Left lung (tissue), 10 donors: ENCODE data around the gene MUS81. TPM values are rescaled to one million over a fixed set of nuclear protein-coding genes. Genes with fewer than 3 reads are reported as not detected.

Experiments used
- ATAC-seq: fragments of 200-7000 bp; cut with Tn5 transposase; one replicate; pipeline ENCODE4 v1.9.1; 2020; ENCODE audit warnings: moderate library complexity
- DNase-seq, 4 donors: peaks; one replicate each; pipeline ENCODE4 v3.0.0-alpha.2; 2013 to 2020
- H3K27ac ChIP-seq, 2 donors: fragments of 200-600 bp; sonication (generic) in 1 of 2; one replicate each; pipeline versions ENCODE4 v1.5.0 to v1.8.0; 2020 to 2021
- H3K27me3 ChIP-seq, 2 donors: fragments of 200-600 bp; sonication (generic) in 1 of 2; one replicate each; pipeline versions ENCODE4 v1.5.0 to v1.8.0; 2020 to 2021
- H3K36me3 ChIP-seq, 2 donors: fragments of 200-600 bp; sonication (generic) in 1 of 2; one replicate each; pipeline versions ENCODE4 v1.5.0 to v1.8.0; 2020 to 2021
- H3K4me1 ChIP-seq, 2 donors: fragments of 200-600 bp; one replicate each; pipeline ENCODE4 v1.8.0; 2021
- H3K4me3 ChIP-seq, 2 donors: fragments of 200-600 bp; sonication (generic) in 1 of 2; one replicate each; pipeline versions ENCODE4 v1.5.0 to v1.8.0; 2020 to 2021; ENCODE audit warnings: mild to moderate bottlenecking in 1 of 2
- H3K9me3 ChIP-seq, 2 donors: fragments of 200-600 bp; sonication (generic) in 1 of 2; one replicate each; pipeline versions ENCODE4 v1.5.0 to v1.8.0; 2020 to 2021
- CTCF ChIP-seq, 2 donors: fragments of 200-600 bp; sonication (generic) in 1 of 2; IDR thresholded peaks; one replicate each; pipeline versions ENCODE4 v1.5.0 to v1.8.0; 2021; ENCODE audit warnings: antibody characterized with exemption in 2 of 2
- intact Hi-C, 2 donors: fragments of 100-400 bp; cut with DNase I; formaldehyde crosslinking; loops; one replicate each; pipeline versions ENCODE4 v1.11.2 to v1.14.2; 2022
- polyA plus RNA-seq, 6 donors: library from polyadenylated mRNA; unstranded; fragments of 120-200 nt; gene quantifications; one replicate each; pipeline ENCODE4 v1.2.1, GENCODE V29; 2013; ENCODE audit not compliant: insufficient read length in 6 of 6
- total RNA-seq, 2 donors: library from RNA; stranded (reverse); fragmentation: NEBNext Ultra II Directional; extraction: Animal tissue kit (Norgen Biotek cat#: 25700); gene quantifications; one replicate each; pipeline ENCODE4 v1.2.1, GENCODE V29; 2021
- donor health status: DM: no; HTN: yes; CAD: no.
- donor health status: DM: no; HTN: no; CAD: no.

Gene MUS81
- total and polyA plus RNA-seq, 8 donors: 43.4 to 55.0 (median 50.9) TPM

- DNase-seq (peak in 1 of 4 donors; percentile 57), ATAC-seq (no peak)
- peaks cover 0 to 49% of the 10 kb centered on the region in 2 donors for H3K36me3 ChIP-seq
- H3K9me3 ChIP-seq: no peaks in the 10 kb centered on the region
- no peak overlapping the region for H3K4me3 ChIP-seq
- no peaks in the 10 kb centered on the region for H3K27me3 ChIP-seq
- intact Hi-C loops: loop anchor here in 1 of 2 donors (10.0 kb wide), 1 partner anchor 101 kb away; no protein-coding TSS in a partner anchor
- TF ChIP-seq CTCF (IDR thresholded peaks at IDR 0.05): no peak
- no peak overlapping the region for H3K27ac ChIP-seq
- H3K4me1 ChIP-seq: peaks cover 5 to 45% of the 10 kb centered on the region in 2 donors
Observed at GRCh38 chr11:65883786-65884715, 23.8 kb downstream of the MUS81 start.

GRCh38 chr11:65884716-65885092, 24.5 kb downstream of the MUS81 start:
- H3K36me3 ChIP-seq: peaks cover 0 to 49% of the 10 kb centered on the region in 2 donors
- TF ChIP-seq CTCF (IDR thresholded peaks at IDR 0.05): peak; percentile 98 to 99
- H3K27me3 ChIP-seq: no peaks in the 10 kb centered on the region
- intact Hi-C loops: loop anchor here in 1 of 2 donors (10.0 kb wide), 1 partner anchor 100 kb away; no protein-coding TSS in a partner anchor
- H3K27ac ChIP-seq: no peak overlapping the region
- no peak overlapping the region for H3K4me3 ChIP-seq
- peak in 3 of 4 donors; percentile 75 to 95 (median 82) for DNase-seq
- ATAC-seq: peak; percentile 45
- H3K9me3 ChIP-seq: no peaks in the 10 kb centered on the region
- H3K4me1 ChIP-seq: peaks cover 9 to 48% of the 10 kb centered on the region in 2 donors

- intact Hi-C loops: loop anchor here in 1 of 2 donors (10.0 kb wide), 1 partner anchor 100 kb away; no protein-coding TSS in a partner anchor
Observed at GRCh38 chr11:65885231-65885630, 25.0 kb downstream of the MUS81 start.

DNA sequence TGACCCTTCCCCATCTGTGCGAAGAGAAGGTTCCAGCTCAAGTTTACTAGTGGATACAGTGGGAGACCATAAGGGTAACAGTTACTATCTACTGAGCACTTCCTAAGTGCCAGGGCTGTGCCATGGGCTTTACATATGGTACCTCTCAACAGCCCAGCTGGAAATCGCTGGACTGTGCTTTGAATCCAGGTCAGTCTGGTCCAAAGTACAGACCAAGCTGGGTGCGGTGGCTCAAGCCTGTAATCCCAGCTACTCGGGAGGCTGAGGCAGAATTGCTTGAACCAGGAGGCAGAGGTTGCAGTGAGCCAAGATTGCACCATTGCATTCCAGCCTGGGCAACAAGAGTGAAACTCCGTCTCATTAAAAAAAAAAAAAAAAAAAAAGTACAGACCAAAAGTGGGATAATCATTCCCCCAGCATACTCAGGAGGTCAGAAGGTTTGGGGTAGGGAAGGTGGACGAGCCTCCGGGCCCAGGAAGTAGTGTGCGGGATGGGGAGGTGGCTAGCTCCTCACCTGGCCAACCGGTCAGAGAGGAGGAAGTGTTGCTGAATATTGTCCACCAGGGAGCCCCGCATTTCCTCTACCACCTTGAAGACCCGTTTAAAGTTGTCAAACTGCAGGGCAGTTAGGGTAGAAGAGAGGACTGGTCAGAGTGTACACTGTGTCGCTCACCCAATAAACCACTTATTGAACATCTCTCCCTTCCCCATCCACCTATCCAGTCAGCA, 25.7 kb downstream of the MUS81 start:
- DNase-seq: peak in 1 of 4 donors; percentile 20
- Histone ChIP-seq H3K27ac (no peak overlapping the region), H3K4me3 (no peak overlapping the region), H3K27me3 (no peaks in the 10 kb centered on the region), H3K36me3 (peaks cover 0 to 49% of the 10 kb centered on the region in 2 donors), H3K4me1 (peaks cover 14 to 51% of the 10 kb centered on the region in 2 donors), H3K9me3 (no peaks in the 10 kb centered on the region)
- no peak for ATAC-seq
- no peak for TF ChIP-seq CTCF (IDR thresholded peaks at IDR 0.05)
- intact Hi-C loops: loop anchor here in 1 of 2 donors (10.0 kb wide), 1 partner anchor 99 kb away; no protein-coding TSS in a partner anchor

More at GRCh38 chr11:65885231-65885630, 25.0 kb downstream of the MUS81 start:
- Histone ChIP-seq H3K9me3 (no peaks in the 10 kb centered on the region), H3K4me1 (peaks cover 14 to 49% of the 10 kb centered on the region in 2 donors), H3K27ac (no peak overlapping the region), H3K4me3 (no peak overlapping the region), H3K36me3 (peaks cover 0 to 49% of the 10 kb centered on the region in 2 donors), H3K27me3 (no peaks in the 10 kb centered on the region)
- no peak for ATAC-seq
- DNase-seq: peak in 1 of 4 donors; percentile 31
- no peak for TF ChIP-seq CTCF (IDR thresholded peaks at IDR 0.05)
